GM18858 (cell line): Measurements from ENCODE around the gene ARHGAP26.
A peak's percentile ranks its signal among the peaks of the same experiment; 100 is the strongest.

Experiments used
- ATAC-seq: cut with Tn5 transposase; IDR thresholded peaks from one replicate; pipeline ENCODE4 v1.9.1; 2021; ENCODE audit not compliant: unreplicated experiment

ARHGAP26 gene

GRCh38 chr5:143056792-143057579, 286.8 kb downstream of the ARHGAP26 start:
- peak; percentile 26 for ATAC-seq

- ATAC-seq = peak; percentile 46
These were observed 287.4 kb downstream of the ARHGAP26 start for GRCh38 chr5:143057580-143057999.

GRCh38 chr5:143059355-143059754, 289.2 kb downstream of the ARHGAP26 start:
- ATAC-seq = no peak

DNA sequence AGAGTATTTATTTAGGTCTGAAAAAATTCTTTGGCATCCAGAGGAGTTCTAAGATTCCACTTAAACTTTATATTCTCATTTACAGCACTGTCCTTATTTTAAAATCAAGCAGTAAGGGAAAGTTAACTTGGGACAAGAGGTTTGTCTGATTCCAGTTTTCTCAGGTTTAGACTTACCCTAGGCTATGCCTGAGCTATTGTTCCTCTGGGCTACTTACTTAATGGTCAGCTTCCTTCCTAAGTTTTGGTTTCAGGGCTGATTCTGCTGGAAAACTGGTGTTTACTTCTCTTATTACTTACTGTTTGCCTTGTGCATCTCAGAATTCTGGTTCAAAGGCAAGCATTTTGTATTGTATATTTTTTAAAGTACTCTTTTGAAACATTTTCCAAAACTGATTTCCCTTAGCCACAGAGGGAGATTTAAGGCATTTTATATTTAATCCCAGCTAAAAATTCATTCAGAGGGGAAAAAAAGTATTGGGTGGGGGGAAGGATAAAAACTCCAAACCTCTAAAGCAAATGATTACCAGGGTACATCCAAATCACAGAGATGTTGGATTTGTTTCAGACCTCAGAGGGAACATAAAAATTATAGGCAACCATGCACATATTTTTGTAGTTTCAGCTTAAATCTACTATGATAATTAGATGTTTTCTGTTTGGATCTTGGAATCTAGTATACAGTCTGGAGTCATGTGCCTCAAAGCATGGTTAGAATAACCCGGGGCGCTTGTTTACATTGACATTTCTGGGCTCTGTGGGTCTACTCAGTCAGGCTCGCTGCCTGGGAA, 290.0 kb downstream of the ARHGAP26 start:
- ATAC-seq = no peak

GRCh38 chr5:143061161-143061945, 291.2 kb downstream of the ARHGAP26 start:
- no peak for ATAC-seq

DNA sequence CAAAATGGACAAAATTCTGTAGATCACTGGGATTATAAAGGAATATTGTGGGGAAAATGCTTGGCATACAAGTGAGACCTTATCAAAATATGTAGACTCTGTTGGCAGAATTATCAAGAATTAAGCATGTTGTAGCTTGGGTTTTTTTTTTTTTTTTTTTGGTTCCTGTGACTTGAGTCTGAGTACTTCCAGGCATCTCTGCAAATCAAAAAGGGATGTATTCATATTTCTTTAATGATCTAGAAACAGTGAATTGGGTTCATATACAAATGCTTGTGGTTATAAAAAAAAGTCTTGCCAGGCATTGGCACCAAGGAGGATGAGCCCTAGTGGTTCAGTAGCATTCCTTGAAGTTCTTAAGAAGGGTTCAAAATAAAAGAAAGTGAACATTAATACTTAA, 292.2 kb downstream of the ARHGAP26 start:
- no peak for ATAC-seq

GRCh38 chr5:143063175-143063970, 293.2 kb downstream of the ARHGAP26 start:
- no peak for ATAC-seq

DNA sequence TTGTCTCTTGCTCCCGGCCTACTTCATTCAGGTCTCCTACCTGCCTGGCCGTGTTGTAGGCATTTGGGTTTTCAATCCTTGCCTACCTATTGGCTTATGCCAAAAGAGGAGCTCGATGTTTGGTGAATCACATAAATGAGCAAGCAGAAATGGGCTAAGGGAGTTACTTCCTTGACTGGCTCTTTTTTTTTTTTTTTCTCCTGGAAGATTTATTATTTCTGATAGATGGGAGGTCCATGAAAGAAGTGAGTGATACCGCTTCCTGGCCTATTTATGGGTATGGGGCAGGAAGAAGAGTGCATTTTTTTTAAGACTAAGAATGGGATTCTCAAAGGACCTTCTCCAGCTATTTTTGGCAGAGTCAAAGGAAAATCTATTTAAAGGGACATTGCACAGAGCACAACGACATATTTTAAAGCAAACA, 294.1 kb downstream of the ARHGAP26 start:
- no peak for ATAC-seq

DNA sequence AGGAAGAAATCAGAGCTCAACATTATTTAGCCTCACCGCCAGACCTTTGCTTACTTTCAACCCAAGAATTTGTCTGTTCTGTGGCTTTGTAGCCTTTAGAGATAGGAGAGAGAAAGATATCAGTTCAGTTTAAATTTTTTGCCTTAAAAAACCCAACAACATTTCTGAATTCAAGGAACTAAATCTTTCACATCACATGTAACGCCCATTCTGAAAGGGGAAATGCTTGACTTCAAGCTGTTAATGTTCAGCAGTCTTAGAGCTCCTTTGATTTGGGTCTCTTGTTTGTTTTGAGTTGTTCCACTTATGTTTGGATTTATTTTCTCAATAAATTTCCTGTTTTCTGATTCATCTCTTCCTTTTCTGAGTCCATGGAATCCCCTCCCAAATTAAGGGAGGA, 294.5 kb downstream of the ARHGAP26 start:
- no peak for ATAC-seq

- ATAC-seq = no peak
These were observed 295.2 kb downstream of the ARHGAP26 start for GRCh38 chr5:143065185-143065965.

DNA sequence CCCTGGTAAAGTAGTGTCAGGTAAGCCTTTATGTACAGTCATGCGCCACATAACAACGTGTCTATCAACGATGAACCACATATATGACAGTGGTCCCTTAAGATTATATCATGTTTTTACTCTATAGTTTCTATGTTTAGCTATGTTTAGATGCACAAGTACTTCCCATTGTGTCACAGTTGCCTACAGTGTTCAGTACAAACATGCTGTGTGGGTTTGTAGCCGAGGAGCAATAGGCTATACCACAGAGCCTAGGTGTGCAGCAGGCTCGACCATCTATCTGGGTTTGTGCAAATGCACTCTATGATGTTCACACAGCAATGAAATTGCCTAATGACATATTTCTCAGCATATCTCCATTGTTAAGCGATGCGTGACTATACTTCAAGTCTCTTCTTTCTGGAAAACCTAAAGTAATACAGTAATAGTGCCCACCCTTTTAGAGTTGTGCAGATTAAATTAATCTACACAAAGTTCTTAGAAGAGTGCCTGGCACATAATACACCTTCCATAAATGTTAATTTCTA, 295.9 kb downstream of the ARHGAP26 start:
- no peak for ATAC-seq

- ATAC-seq = peak; percentile 58
These were observed 296.5 kb downstream of the ARHGAP26 start for GRCh38 chr5:143066556-143067281.

GRCh38 chr5:143068712-143069111, 298.5 kb downstream of the ARHGAP26 start:
- no peak for ATAC-seq

- no peak for ATAC-seq
These were observed 301.8 kb downstream of the ARHGAP26 start for GRCh38 chr5:143071927-143072326.

DNA sequence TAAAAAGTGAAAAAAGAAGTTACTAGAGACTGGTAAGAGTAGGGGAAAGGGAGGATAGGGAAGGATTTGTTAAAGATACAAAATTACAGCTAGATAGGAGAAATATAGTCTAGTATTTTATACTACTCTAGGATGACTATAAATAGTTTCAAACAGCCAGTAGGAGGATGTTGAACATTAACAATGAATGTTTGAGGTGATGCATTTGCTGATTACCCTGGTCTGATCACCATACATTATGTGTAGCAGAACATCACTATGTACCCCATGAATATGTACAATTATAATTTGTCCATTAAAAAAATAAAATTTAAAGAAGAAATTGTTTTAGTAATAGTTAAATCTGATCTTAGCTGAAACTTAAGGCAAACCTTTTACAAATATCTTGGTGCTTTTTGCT, 302.6 kb downstream of the ARHGAP26 start:
- no peak for ATAC-seq

DNA sequence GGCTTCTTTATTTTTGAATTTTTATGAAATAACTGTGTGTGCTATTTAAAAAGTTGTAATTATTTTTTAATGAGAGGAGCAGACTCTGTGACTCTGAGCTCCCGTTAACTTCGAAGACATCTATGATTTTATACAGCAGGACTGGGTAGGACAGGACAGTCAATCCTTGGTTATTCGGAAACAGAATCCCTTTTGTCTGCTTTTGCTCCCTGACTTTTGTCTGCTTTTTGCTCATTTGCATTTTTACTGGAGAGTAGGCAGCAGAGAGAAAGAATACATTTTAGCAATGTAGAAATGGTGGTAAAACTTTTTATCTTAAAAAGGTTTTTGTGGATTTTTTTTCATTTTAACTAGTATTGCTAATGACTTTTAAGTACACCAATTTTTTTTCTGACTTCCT, 303.6 kb downstream of the ARHGAP26 start:
- no peak for ATAC-seq

GRCh38 chr5:143074414-143074996, 304.3 kb downstream of the ARHGAP26 start:
- no peak for ATAC-seq

GRCh38 chr5:143076377-143076776, 306.2 kb downstream of the ARHGAP26 start:
- ATAC-seq = no peak
